PC-9 (cell line): ENCODE results near the gene PTPRM. TPM values are rescaled to one million over a fixed set of nuclear protein-coding genes. Genes with fewer than 3 reads are reported as not detected.

Experiments used
- BruUV-seq: library from RNA; stranded (reverse); fragments of 400-500 nt; replicated peaks from 2 replicates; lab custom pipeline; 2021; lab: Mats Ljungman, UMichigan
- CTCF ChIA-PET: fragments of 300-600 bp; sonication (Branson Sonifier 250); formaldehyde crosslinking; loops from one replicate; lab custom pipeline; 2022; ENCODE audit warnings: antibody characterized with exemption; lab: Charles Lee
- POLR2A ChIA-PET: fragments of 300-600 bp; sonication (Branson Sonifier 250); formaldehyde crosslinking; loops from one replicate; lab custom pipeline; 2022; ENCODE audit warnings: antibody characterized with exemption; ENCODE audit not compliant: unreplicated experiment; lab: Charles Lee
- DNase-seq, 2 experiments: peaks; one replicate each; pipeline versions ENCODE4 v3.0.0 to v3.0.0-alpha.2; 2015 to 2022; ENCODE audit warnings: mixed read lengths in 1 of 2
- H2AFZ ChIP-seq: fragments of 200-600 bp; sonication (generic); 2 replicates; pipeline ENCODE4 v1.8.1; 2017; ENCODE audit warnings: antibody characterized with exemption
- H3F3A ChIP-seq: fragments of 200-600 bp; sonication (generic); 2 replicates; pipeline ENCODE4 v1.8.1; 2017; ENCODE audit warnings: antibody characterized with exemption, mild to moderate bottlenecking, low read depth; ENCODE audit not compliant: insufficient read depth
- H3K27ac ChIP-seq: fragments of 200-600 bp; sonication (generic); 2 replicates; pipeline ENCODE4 v1.6.1; 2016; ENCODE audit warnings: mixed run types
- H3K27me3 ChIP-seq: fragments of 200-600 bp; sonication (generic); 2 replicates; pipeline ENCODE4 v1.6.1; 2016; ENCODE audit warnings: low read depth, mixed run types; ENCODE audit not compliant: insufficient read depth
- H3K36me3 ChIP-seq: fragments of 200-600 bp; sonication (generic); 2 replicates; pipeline ENCODE4 v1.6.1; 2016; ENCODE audit warnings: low read depth, mixed run types
- H3K4me1 ChIP-seq: fragments of 200-600 bp; sonication (generic); replicated peaks from 2 replicates; pipeline ENCODE4 v1.6.1; 2016; ENCODE audit warnings: mixed run types; ENCODE audit not compliant: insufficient read depth
- H3K4me2 ChIP-seq: fragments of 200-600 bp; sonication (generic); 2 replicates; pipeline ENCODE4 v1.6.1; 2017; ENCODE audit warnings: mixed run types
- H3K4me3 ChIP-seq: fragments of 200-600 bp; sonication (generic); 2 replicates; pipeline ENCODE4 v1.6.1; 2016; ENCODE audit warnings: mixed run types
- H3K79me2 ChIP-seq: fragments of 200-600 bp; sonication (generic); 2 replicates; pipeline ENCODE4 v1.6.1; 2017; ENCODE audit warnings: low read depth, mixed run types
- H3K9me2 ChIP-seq: fragments of 200-600 bp; sonication (generic); 2 replicates; pipeline ENCODE4 v1.8.1; 2017; ENCODE audit warnings: mild to moderate bottlenecking; ENCODE audit not compliant: insufficient read depth
- H3K9me3 ChIP-seq: fragments of 200-600 bp; sonication (generic); 2 replicates; pipeline ENCODE4 v1.8.1; 2016; ENCODE audit warnings: low read depth; ENCODE audit not compliant: insufficient read depth
- H4K20me1 ChIP-seq: fragments of 200-600 bp; sonication (generic); 2 replicates; pipeline ENCODE4 v1.8.1; 2017; ENCODE audit not compliant: insufficient read depth
- CTCF ChIP-seq: fragments of 200-600 bp; sonication (generic); conservative IDR thresholded peaks from 2 replicates; pipeline ENCODE4 v1.6.1; 2017; ENCODE audit warnings: mixed run types, antibody characterized with exemption, mild to moderate bottlenecking, moderate library complexity
- EZH2 ChIP-seq: fragments of 200-600 bp; sonication (generic); IDR thresholded peaks from 2 replicates; pipeline ENCODE4 v1.8.0; 2017; ENCODE audit warnings: antibody characterized with exemption, low read depth
- intact Hi-C: fragments of 100-400 bp; cut with micrococcal nuclease; formaldehyde crosslinking; loops from one replicate; pipeline ENCODE4 v1.10.0; 2022; ENCODE audit not compliant: unreplicated experiment
- total RNA-seq: library from RNA; stranded (reverse); gene quantifications from 2 replicates; pipeline ENCODE4 v1.2.3, GENCODE V29; 2021

PTPRM gene
- total RNA-seq, 1 experiment from 2014 or later = 32.5 TPM

- H3K4me3 ChIP-seq = no peak overlapping the region
- H3K27ac ChIP-seq = no peak overlapping the region
- H3K36me3 ChIP-seq = no peaks in the 10 kb centered on the region
- H3K4me2 ChIP-seq = no peak overlapping the region
- TF ChIP-seq EZH2 (no peak), CTCF (no peak)
- no peaks in the 10 kb centered on the region for H3F3A ChIP-seq
- POLR2A ChIA-PET = no interaction called here
- no peaks in the 10 kb centered on the region for H3K9me2 ChIP-seq
- H4K20me1 ChIP-seq = no peaks in the 10 kb centered on the region
- no peak for DNase-seq
- intact Hi-C loops = no loop called here
- no peaks in the 10 kb centered on the region for H3K4me1 ChIP-seq
- H3K27me3 ChIP-seq = no peaks in the 10 kb centered on the region
- CTCF ChIA-PET = no interaction called here
- no peak overlapping the region for H2AFZ ChIP-seq
- H3K9me3 ChIP-seq = no peaks in the 10 kb centered on the region
- no TSS peak for BruUV-seq
- no peaks in the 10 kb centered on the region for H3K79me2 ChIP-seq
These were observed 99.2 kb downstream of the PTPRM start for GRCh38 chr18:7666195-7666776.

GRCh38 chr18:7668392-7668791 lies 101.3 kb downstream of the PTPRM start:
- intact Hi-C loops = no loop called here
- Histone ChIP-seq H3K9me3 (no peaks in the 10 kb centered on the region), H3K4me3 (no peak overlapping the region), H3K4me1 (no peaks in the 10 kb centered on the region), H3K27me3 (no peaks in the 10 kb centered on the region), H2AFZ (no peak overlapping the region), H4K20me1 (no peaks in the 10 kb centered on the region), H3K4me2 (no peak overlapping the region), H3K36me3 (no peaks in the 10 kb centered on the region), H3K79me2 (no peaks in the 10 kb centered on the region), H3F3A (no peaks in the 10 kb centered on the region), H3K9me2 (no peaks in the 10 kb centered on the region), H3K27ac (no peak overlapping the region)
- BruUV-seq = no TSS peak
- ChIA-PET CTCF (no interaction called here), POLR2A (no interaction called here)
- no peak for DNase-seq
- no peak for TF ChIP-seq CTCF
- no peak for TF ChIP-seq EZH2

GRCh38 chr18:7669361-7669760 lies 102.2 kb downstream of the PTPRM start:
- Histone ChIP-seq H3K4me1 (no peaks in the 10 kb centered on the region), H3K4me2 (no peak overlapping the region), H3K9me3 (no peaks in the 10 kb centered on the region), H3K36me3 (no peaks in the 10 kb centered on the region), H2AFZ (no peak overlapping the region), H3K27ac (no peak overlapping the region), H3K27me3 (no peaks in the 10 kb centered on the region), H3K4me3 (no peak overlapping the region), H3F3A (no peaks in the 10 kb centered on the region), H3K9me2 (no peaks in the 10 kb centered on the region), H4K20me1 (no peaks in the 10 kb centered on the region), H3K79me2 (no peaks in the 10 kb centered on the region)
- intact Hi-C loops = no loop called here
- no TSS peak for BruUV-seq
- POLR2A ChIA-PET = no interaction called here
- no peak for DNase-seq
- CTCF ChIA-PET = no interaction called here
- TF ChIP-seq EZH2 (no peak), CTCF (no peak)
